ENCODE data around the gene ZNF280C. TPM values are rescaled to one million over a fixed set of nuclear protein-coding genes. Genes with fewer than 3 reads are reported as not detected.
A peak's percentile ranks its signal among the peaks of the same experiment; 100 is the strongest.
"Not testable (repeated sequence)": the region's sequence is repeated elsewhere in the genome, so short reads cannot be mapped to it uniquely, and the experiment has no call there.

The ZNF280C gene
- total RNA-seq, 1 donor from 2014 or later, result 3.4 TPM

GRCh38 chrX:130245441-130245840 lies 23.3 kb downstream of the ZNF280C start:
- no peak for DNase-seq (ENCODE audit: low spot score)
- Mint-ChIP-seq H3K4me1 (ENCODE audit: low read depth) (peaks cover 20% of the 10 kb centered on the region), H3K27me3 (ENCODE audit: low read depth) (no peaks in the 10 kb centered on the region), H3K36me3 (ENCODE audit: low read depth) (peaks cover 2% of the 10 kb centered on the region), H3K9me3 (ENCODE audit: low read depth) (no peaks in the 10 kb centered on the region), H3K27ac (ENCODE audit: unreplicated experiment) (peak overlapping the region; percentile 85), H3K4me3 (ENCODE audit: unreplicated experiment) (no peak overlapping the region)
- TF ChIP-seq, protein P1, sequence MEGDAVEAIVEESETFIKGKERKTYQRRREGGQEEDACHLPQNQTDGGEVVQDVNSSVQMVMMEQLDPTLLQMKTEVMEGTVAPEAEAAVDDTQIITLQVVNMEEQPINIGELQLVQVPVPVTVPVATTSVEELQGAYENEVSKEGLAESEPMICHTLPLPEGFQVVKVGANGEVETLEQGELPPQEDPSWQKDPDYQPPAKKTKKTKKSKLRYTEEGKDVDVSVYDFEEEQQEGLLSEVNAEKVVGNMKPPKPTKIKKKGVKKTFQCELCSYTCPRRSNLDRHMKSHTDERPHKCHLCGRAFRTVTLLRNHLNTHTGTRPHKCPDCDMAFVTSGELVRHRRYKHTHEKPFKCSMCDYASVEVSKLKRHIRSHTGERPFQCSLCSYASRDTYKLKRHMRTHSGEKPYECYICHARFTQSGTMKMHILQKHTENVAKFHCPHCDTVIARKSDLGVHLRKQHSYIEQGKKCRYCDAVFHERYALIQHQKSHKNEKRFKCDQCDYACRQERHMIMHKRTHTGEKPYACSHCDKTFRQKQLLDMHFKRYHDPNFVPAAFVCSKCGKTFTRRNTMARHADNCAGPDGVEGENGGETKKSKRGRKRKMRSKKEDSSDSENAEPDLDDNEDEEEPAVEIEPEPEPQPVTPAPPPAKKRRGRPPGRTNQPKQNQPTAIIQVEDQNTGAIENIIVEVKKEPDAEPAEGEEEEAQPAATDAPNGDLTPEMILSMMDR (IDR thresholded peaks at IDR 0.05), result no peak

DNA sequence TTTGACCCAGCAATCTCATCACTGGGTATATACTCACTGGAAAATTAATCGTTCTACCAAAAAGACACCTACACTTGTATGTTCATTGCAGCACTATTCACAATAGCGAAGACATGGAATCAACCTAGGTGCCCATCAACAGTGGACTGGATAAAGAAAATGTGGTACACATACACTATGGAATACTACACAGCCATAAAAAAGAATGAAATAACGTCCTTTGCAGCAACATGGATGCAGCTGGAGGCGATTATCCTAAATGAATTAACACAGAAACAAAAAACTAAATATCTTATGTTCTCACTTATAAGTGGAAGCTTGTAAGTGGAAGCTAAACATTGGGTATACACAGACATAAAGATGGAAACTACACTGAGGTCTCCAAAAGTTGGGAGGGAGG lies 37.5 kb downstream of the ZNF280C start:
- not testable (repeated sequence) for H3K9me3 Mint-ChIP-seq (ENCODE audit: low read depth); H3K27me3 Mint-ChIP-seq (ENCODE audit: low read depth); H3K4me3 Mint-ChIP-seq (ENCODE audit: unreplicated experiment); H3K27ac Mint-ChIP-seq (ENCODE audit: unreplicated experiment); DNase-seq (ENCODE audit: low spot score); H3K4me1 Mint-ChIP-seq (ENCODE audit: low read depth)
- H3K36me3 Mint-ChIP-seq (ENCODE audit: low read depth), result peaks cover 10% of the 10 kb centered on the region

DNA sequence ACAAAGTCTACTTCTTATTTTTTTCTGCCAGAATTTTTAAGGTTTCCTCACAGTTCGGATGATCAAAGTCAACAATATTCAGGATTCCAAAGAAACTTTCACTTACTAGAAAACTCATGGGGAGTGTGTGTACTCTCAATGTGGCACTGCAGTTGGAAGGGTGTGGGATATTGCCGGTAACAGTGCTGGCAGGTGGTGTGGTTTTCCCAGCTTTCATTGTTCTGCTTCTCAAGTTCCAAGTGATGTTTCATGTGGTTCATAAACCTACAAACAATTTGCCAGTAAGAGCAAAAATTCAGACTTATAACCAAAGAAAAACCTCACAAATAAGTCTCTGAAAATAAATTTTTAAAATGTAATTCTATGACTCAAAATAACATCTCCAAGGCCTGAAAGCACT lies 39.8 kb downstream of the ZNF280C start:
- Mint-ChIP-seq H3K27ac (ENCODE audit: unreplicated experiment) (no peak overlapping the region), H3K4me3 (ENCODE audit: unreplicated experiment) (no peak overlapping the region), H3K4me1 (ENCODE audit: low read depth) (no peaks in the 10 kb centered on the region), H3K27me3 (ENCODE audit: low read depth) (no peaks in the 10 kb centered on the region), H3K36me3 (ENCODE audit: low read depth) (peaks cover 12% of the 10 kb centered on the region), H3K9me3 (ENCODE audit: low read depth) (peaks cover 3% of the 10 kb centered on the region)
- DNase-seq (ENCODE audit: low spot score), result no peak
- TF ChIP-seq, protein P1 (IDR thresholded peaks at IDR 0.05), result no peak

DNA sequence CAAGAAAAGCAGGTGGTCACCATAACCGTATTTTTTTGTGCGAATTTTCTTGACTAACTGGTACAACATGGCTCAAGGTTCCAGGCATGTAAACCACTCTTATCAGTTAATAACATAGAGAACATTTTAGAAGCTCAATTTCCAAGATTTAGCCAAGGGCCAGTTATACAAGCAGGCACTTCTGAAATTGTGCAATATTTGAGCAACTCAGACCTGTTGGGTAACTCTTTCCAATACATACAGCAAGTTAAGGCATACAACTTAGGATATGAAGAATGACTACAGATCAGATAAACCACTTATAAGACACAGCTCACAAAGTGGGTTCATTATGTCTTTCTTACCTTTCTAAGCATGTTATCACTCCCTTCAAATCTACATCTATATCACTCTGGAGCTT lies 43.9 kb downstream of the ZNF280C start:
- Mint-ChIP-seq H3K27ac (ENCODE audit: unreplicated experiment) (no peak overlapping the region), H3K4me1 (ENCODE audit: low read depth) (no peaks in the 10 kb centered on the region), H3K4me3 (ENCODE audit: unreplicated experiment) (no peak overlapping the region), H3K36me3 (ENCODE audit: low read depth) (peaks cover 9% of the 10 kb centered on the region), H3K27me3 (ENCODE audit: low read depth) (no peaks in the 10 kb centered on the region), H3K9me3 (ENCODE audit: low read depth) (no peaks in the 10 kb centered on the region)
- no peak for DNase-seq (ENCODE audit: low spot score)
- TF ChIP-seq, protein P1 (IDR thresholded peaks at IDR 0.05), result no peak

- H3K27ac Mint-ChIP-seq (ENCODE audit: unreplicated experiment), result no peak overlapping the region
- TF ChIP-seq, protein P1 (IDR thresholded peaks at IDR 0.05), result no peak
- DNase-seq (ENCODE audit: low spot score), result no peak
- no peaks in the 10 kb centered on the region for H3K27me3 Mint-ChIP-seq (ENCODE audit: low read depth)
- no peaks in the 10 kb centered on the region for H3K4me1 Mint-ChIP-seq (ENCODE audit: low read depth)
- no peaks in the 10 kb centered on the region for H3K9me3 Mint-ChIP-seq (ENCODE audit: low read depth)
- H3K4me3 Mint-ChIP-seq (ENCODE audit: unreplicated experiment), result no peak overlapping the region
- peaks cover 9% of the 10 kb centered on the region for H3K36me3 Mint-ChIP-seq (ENCODE audit: low read depth)
Observed at GRCh38 chrX:130216320-130216719, 52.4 kb downstream of the ZNF280C start.

DNA sequence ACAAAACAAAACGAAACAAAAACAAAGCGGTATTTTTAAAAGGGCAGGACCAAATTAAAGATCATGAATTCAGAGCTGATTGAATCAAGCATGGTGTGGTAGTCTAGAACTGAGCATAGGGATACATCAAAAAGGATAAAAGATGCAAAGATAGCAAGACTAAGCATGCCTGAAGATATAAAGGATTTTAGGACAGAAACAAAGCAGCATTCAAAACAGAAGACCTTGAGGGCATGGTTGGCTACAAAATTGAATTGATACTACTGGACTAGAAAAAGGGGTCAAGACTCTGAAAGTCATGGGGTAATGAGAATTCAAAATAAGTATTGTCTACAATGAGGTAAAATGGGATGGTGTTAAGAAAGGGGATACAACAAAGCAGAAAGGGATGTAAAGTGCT lies 55.3 kb downstream of the ZNF280C start:
- Mint-ChIP-seq H3K4me1 (ENCODE audit: low read depth) (no peaks in the 10 kb centered on the region), H3K27me3 (ENCODE audit: low read depth) (no peaks in the 10 kb centered on the region), H3K36me3 (ENCODE audit: low read depth) (peaks cover 11% of the 10 kb centered on the region), H3K9me3 (ENCODE audit: low read depth) (no peaks in the 10 kb centered on the region), H3K27ac (ENCODE audit: unreplicated experiment) (no peak overlapping the region), H3K4me3 (ENCODE audit: unreplicated experiment) (no peak overlapping the region)
- DNase-seq (ENCODE audit: low spot score), result no peak
- TF ChIP-seq, protein P1 (IDR thresholded peaks at IDR 0.05), result no peak

Data from chondrocyte (in vitro differentiated cells).